ENCODE results near the gene TNS3.

- TF ChIP-seq POLR2A (IDR thresholded peaks at IDR 0.05; ENCODE audit: low read depth, low read length): no peak
- TF ChIP-seq JUN (IDR thresholded peaks at IDR 0.05; ENCODE audit: borderline replicate concordance, insufficient read depth, insufficient read length, low read depth): no peak
- no peak for TF ChIP-seq CTCF (IDR thresholded peaks at IDR 0.05; ENCODE audit: extremely low read depth in 1 of 2, insufficient read depth in 1 of 2, low read depth in 1 of 2, low read length in 2 of 2)
- no peak for TF ChIP-seq MYC (IDR thresholded peaks at IDR 0.05; ENCODE audit: low read depth, low read length)
These were observed 22.6 kb upstream of the TNS3 start for GRCh38 chr7:47604496-47604890.

All from endothelial cell of umbilical vein (primary cell).